Transverse colon (tissue), 4 donors: ENCODE measurements around the gene SLIT1.

Experiments used
- CTCF ChIP-seq, 5 experiments: fragments of 200-600 bp in 3 of 5; fragments of 450-650 bp in 2 of 5; sonication (generic) in 3 of 5; IDR thresholded peaks; 1 replicate in 2 of 5; 2 replicates in 3 of 5; pipeline ENCODE4 v1.5.1; 2016 to 2017; ENCODE audit warnings: antibody characterized with exemption in 5 of 5, inconsistent platforms in 3 of 5, mild to moderate bottlenecking in 2 of 5, moderate library complexity in 1 of 5
- POLR2A ChIP-seq: fragments of 450-650 bp; IDR thresholded peaks from one replicate; pipeline ENCODE4 v1.6.1; 2016; ENCODE audit warnings: antibody characterized with exemption, mild to moderate bottlenecking, moderate library complexity
- POLR2AphosphoS5 ChIP-seq, 3 donors: sonication (generic); formaldehyde crosslinking; IDR thresholded peaks; one replicate each; pipeline ENCODE4 v1.6.1; 2016; ENCODE audit warnings: antibody characterized with exemption in 3 of 3

- no peak for TF ChIP-seq CTCF (IDR thresholded peaks at IDR 0.05)
- TF ChIP-seq POLR2AphosphoS5 (IDR thresholded peaks at IDR 0.05): no peak
- no peak for TF ChIP-seq POLR2A
These were observed 36.7 kb downstream of the SLIT1 start for GRCh38 chr10:97149079-97149531.
